Sciatic nerve (tissue), 2 donors: ENCODE measurements around the gene AFP. TPM values are rescaled to one million over a fixed set of nuclear protein-coding genes. Genes with fewer than 3 reads are reported as not detected.
"Not testable (repeated sequence)": the region's sequence is repeated elsewhere in the genome, so short reads cannot be mapped to it uniquely, and the experiment has no call there.

ENCODE experiments used
- ATAC-seq: fragments of 200-7000 bp; cut with Tn5 transposase; one replicate; pipeline ENCODE4 v1.9.1; 2020; ENCODE audit warnings: mild to moderate bottlenecking, moderate library complexity
- DNase-seq: peaks from one replicate; pipeline ENCODE4 v3.0.0-alpha.2; 2020; ENCODE audit warnings: low spot score
- intact Hi-C: fragments of 100-400 bp; cut with DNase I; formaldehyde crosslinking; loops from one replicate; pipeline ENCODE4 v1.14.2; 2022
- total RNA-seq: library from RNA; stranded (reverse); fragmentation: NEBNext Ultra II Directional; extraction: Animal tissue kit (Norgen Biotek cat#: 25700); gene quantifications from one replicate; pipeline ENCODE4 v1.2.1, GENCODE V29; 2021
- donor health status: DM: no; HTN: no; CAD: no.
- donor health status: DM: no; HTN: no; CAD: no.

AFP gene
- not detected for total RNA-seq

GRCh38 chr4:73435984-73436383 is at the start of gene AFP:
Gene AFP, plus strand, starts transcription at chr4:73436221. Its CDS starts 42 bp downstream, at chr4:73436263.
- intact Hi-C loops = no loop called here
- no peak for DNase-seq
- ATAC-seq = no peak

- intact Hi-C loops = no loop called here
- DNase-seq (no peak), ATAC-seq (no peak)
These were observed 48.5 kb upstream of the AFP start for GRCh38 chr4:73387552-73387951.

GRCh38 chr4:73388887-73389286 is 47.1 kb upstream of the AFP start:
- intact Hi-C loops = no loop called here
- ATAC-seq (no peak), DNase-seq (no peak)

GRCh38 chr4:73389663-73390062 is 46.4 kb upstream of the AFP start:
- ATAC-seq, DNase-seq, intact Hi-C loops: not testable (repeated sequence)

- intact Hi-C loops = no loop called here
- ATAC-seq (no peak), DNase-seq (no peak)
These were observed 44.2 kb upstream of the AFP start for GRCh38 chr4:73391774-73392173.

- ATAC-seq (no peak), DNase-seq (no peak)
- intact Hi-C loops = no loop called here
These were observed 43.1 kb upstream of the AFP start for GRCh38 chr4:73392936-73393335.

GRCh38 chr4:73396304-73396703 is 39.7 kb upstream of the AFP start:
- intact Hi-C loops = no loop called here
- no peak for DNase-seq
- no peak for ATAC-seq

GRCh38 chr4:73396993-73397972 is 38.7 kb upstream of the AFP start:
- ATAC-seq = no peak
- intact Hi-C loops = no loop called here
- no peak for DNase-seq

GRCh38 chr4:73401412-73401811 is 34.6 kb upstream of the AFP start:
- intact Hi-C loops = no loop called here
- DNase-seq (no peak), ATAC-seq (no peak)

GRCh38 chr4:73404042-73404441 is 32.0 kb upstream of the AFP start, which contains the start of gene ALB:
Gene ALB, plus strand, starts transcription at chr4:73404287. Its CDS starts 41 bp downstream, at chr4:73404328.
- no peak for ATAC-seq
- intact Hi-C loops = no loop called here
- DNase-seq = no peak

- no peak for ATAC-seq
- intact Hi-C loops = no loop called here
- DNase-seq = no peak
These were observed 31.6 kb upstream of the AFP start for GRCh38 chr4:73404457-73404856.

- ATAC-seq (no peak), DNase-seq (no peak)
- intact Hi-C loops = no loop called here
These were observed 30.9 kb upstream of the AFP start for GRCh38 chr4:73405138-73405537.

- ATAC-seq (no peak), DNase-seq (no peak)
- intact Hi-C loops = no loop called here
These were observed 29.5 kb upstream of the AFP start for GRCh38 chr4:73406548-73406875.

GRCh38 chr4:73407227-73407673 is 28.8 kb upstream of the AFP start:
- ATAC-seq (no peak), DNase-seq (no peak)
- intact Hi-C loops = no loop called here

- DNase-seq (no peak), ATAC-seq (no peak)
- intact Hi-C loops = no loop called here
These were observed 27.7 kb upstream of the AFP start for GRCh38 chr4:73408181-73408867.

GRCh38 chr4:73409012-73409862 is 26.8 kb upstream of the AFP start:
- no peak for DNase-seq
- no peak for ATAC-seq
- intact Hi-C loops = no loop called here

GRCh38 chr4:73409978-73410548 is 26.0 kb upstream of the AFP start:
- intact Hi-C loops = no loop called here
- ATAC-seq = no peak

GRCh38 chr4:73410916-73411730 is 24.9 kb upstream of the AFP start:
- intact Hi-C loops = no loop called here
- no peak for ATAC-seq
- no peak for DNase-seq

More at GRCh38 chr4:73409978-73410548, 26.0 kb upstream of the AFP start:
- no peak for DNase-seq
